Brain microvascular endothelial cell (primary cell): ENCODE measurements around the gene JOSD1.

ENCODE experiments used
- DNase-seq: peaks from one replicate; pipeline ENCODE4 v3.0.0-alpha.2; 2020
- H3K27ac ChIP-seq: fragments of 250-450 bp; sonication (Bioruptor Pico); 2 replicates; pipeline ENCODE4 v1.5.1; 2020; ENCODE audit warnings: mild to moderate bottlenecking, moderate library complexity
- H3K27me3 ChIP-seq: fragments of 250-450 bp; sonication (Bioruptor Pico); replicated peaks from 2 replicates; pipeline ENCODE4 v1.5.1; 2020; ENCODE audit warnings: mild to moderate bottlenecking
- H3K36me3 ChIP-seq: fragments of 250-450 bp; sonication (Bioruptor Pico); replicated peaks from 2 replicates; pipeline ENCODE4 v1.5.1; 2020; ENCODE audit warnings: mild to moderate bottlenecking
- H3K4me3 ChIP-seq: 2 replicates; pipeline ENCODE4 v1.5.1; 2011; ENCODE audit warnings: low read depth, mild to moderate bottlenecking, control low read depth, low read length, moderate library complexity
- in situ Hi-C: cut with HindIII; loops from 2 replicates; pipeline ENCODE4 v1.10.0; 2017; ENCODE audit warnings: low sequenced_read_pairs, low pct_ligation_motif_present
- TF ChIP-seq, protein P1 (sequence below): IDR thresholded peaks from 2 replicates; pipeline ENCODE4 v1.5.1; 2011; ENCODE audit warnings: low read depth, mild to moderate bottlenecking, moderate library complexity, low read length, control low read depth, inconsistent platforms; ENCODE audit errors: missing control alignments

Gene JOSD1

DNA sequence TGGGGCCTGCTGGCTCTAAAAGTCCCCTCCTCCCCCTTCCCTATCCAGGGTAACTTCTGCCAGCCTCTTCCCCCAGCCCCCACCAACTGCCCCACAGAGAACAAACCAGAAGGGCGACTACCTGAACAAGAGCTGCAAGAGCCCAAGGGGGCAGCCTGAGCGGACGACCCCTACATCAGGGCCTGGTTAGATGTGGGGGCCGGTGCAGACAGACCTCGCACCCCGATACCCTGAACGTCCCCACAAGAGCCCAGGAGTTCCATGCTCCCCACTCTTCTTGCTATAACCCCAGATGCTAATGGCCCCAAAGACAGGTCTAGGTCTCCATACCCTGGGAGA lies 34.4 kb upstream of the JOSD1 start:
- TF ChIP-seq, protein P1, sequence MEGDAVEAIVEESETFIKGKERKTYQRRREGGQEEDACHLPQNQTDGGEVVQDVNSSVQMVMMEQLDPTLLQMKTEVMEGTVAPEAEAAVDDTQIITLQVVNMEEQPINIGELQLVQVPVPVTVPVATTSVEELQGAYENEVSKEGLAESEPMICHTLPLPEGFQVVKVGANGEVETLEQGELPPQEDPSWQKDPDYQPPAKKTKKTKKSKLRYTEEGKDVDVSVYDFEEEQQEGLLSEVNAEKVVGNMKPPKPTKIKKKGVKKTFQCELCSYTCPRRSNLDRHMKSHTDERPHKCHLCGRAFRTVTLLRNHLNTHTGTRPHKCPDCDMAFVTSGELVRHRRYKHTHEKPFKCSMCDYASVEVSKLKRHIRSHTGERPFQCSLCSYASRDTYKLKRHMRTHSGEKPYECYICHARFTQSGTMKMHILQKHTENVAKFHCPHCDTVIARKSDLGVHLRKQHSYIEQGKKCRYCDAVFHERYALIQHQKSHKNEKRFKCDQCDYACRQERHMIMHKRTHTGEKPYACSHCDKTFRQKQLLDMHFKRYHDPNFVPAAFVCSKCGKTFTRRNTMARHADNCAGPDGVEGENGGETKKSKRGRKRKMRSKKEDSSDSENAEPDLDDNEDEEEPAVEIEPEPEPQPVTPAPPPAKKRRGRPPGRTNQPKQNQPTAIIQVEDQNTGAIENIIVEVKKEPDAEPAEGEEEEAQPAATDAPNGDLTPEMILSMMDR = no peak
- peaks cover 69% of the 10 kb centered on the region for H3K36me3 ChIP-seq
- H3K27me3 ChIP-seq = no peaks in the 10 kb centered on the region
- H3K4me3 ChIP-seq = no peak overlapping the region
- DNase-seq = no peak
- H3K27ac ChIP-seq = no peak overlapping the region
- in situ Hi-C loops = no loop called here

DNA sequence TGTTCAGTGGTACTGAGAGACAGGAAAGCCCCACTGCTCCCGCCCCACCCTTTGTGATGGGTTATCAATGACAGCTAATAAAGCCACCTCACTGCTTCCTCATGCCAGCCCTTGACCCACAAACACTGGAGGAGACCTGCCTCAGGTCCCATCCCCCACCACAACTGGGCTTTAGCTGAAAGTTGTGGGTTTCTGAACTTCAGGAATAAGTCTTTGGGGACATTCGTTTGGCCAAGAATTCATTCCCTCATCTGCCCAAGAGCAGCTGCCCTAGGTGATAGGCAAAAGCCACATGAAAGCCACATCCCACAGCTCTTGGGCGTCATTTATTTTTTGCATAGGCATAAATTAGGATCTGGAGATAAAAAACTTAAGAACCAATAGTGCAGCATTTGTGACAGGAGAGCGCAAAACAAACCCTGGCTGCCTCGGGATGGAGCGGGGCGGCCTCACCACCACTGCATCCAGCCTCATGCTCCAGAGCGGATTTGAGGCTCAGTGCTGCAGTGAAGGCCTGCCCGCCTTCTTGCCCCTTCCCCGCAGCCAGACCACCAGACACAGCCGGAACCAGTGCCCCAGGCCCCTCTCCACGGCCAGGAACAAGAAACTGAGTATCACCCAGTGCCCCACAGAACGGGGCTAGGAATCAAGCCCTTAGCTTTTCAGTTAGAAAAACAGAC lies 33.8 kb upstream of the JOSD1 start:
- TF ChIP-seq, protein P1 = no peak
- H3K27me3 ChIP-seq = no peaks in the 10 kb centered on the region
- peaks cover 70% of the 10 kb centered on the region for H3K36me3 ChIP-seq
- in situ Hi-C loops = no loop called here
- H3K27ac ChIP-seq = no peak overlapping the region
- DNase-seq = no peak
- H3K4me3 ChIP-seq = no peak overlapping the region

DNA sequence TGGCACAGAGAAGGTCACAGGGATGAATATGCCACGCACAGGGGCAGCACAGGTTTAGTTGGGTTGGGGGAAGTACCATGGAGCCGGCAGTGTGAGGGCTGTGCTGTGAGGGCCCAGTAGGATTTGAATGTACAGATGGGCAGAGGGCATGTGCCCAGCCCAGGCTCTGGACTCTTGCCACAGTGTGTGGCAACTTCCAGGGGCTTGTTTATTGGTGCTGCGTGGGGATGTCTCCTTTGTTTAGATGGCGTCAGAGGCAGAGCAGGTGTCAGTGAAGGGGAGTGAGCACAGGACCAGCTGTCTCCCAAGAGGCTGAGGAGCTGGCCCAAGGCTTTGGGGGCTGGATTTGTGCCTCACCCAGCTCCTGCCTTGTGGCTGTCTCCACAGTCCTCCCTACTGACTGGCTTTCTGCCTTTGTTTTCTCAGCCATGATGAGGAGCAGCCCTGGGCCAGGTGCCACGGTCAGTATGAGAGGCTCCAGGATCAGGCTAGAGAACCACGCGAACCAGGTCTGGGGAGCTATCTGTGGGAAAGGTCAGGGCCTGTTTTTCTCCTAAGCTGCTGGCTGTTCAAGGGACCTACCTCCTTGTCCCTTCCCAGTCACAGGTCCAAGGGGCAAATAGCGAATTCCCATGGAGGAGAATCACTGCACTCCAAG lies 33.1 kb upstream of the JOSD1 start:
- Histone ChIP-seq H3K27me3 (no peaks in the 10 kb centered on the region), H3K4me3 (no peak overlapping the region), H3K27ac (no peak overlapping the region), H3K36me3 (peaks cover 71% of the 10 kb centered on the region)
- no peak for DNase-seq
- TF ChIP-seq, protein P1 = no peak
- in situ Hi-C loops = no loop called here

DNA sequence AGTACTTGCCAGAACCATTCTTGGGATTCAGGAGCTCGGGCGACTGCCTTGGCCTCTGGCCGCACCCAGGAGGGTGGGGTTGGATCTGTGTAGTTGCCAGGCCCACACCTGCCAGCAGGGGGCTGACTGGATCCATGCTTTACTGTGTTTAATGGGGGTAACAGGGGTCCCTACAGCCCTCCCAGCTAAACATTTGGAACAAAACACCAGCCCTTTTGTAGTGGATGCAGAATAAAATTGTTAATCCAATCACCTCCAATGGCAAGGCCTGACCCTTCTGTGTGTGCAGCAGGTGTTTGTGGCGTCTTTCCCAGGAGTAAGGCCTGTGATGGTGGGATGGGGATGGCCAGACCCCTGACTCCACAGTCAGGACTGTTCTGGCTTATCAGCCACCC lies 32.6 kb upstream of the JOSD1 start:
- Histone ChIP-seq H3K36me3 (peaks cover 68% of the 10 kb centered on the region), H3K27me3 (no peaks in the 10 kb centered on the region), H3K27ac (no peak overlapping the region), H3K4me3 (no peak overlapping the region)
- in situ Hi-C loops = no loop called here
- DNase-seq = no peak
- TF ChIP-seq, protein P1 = peak; percentile 81

DNA sequence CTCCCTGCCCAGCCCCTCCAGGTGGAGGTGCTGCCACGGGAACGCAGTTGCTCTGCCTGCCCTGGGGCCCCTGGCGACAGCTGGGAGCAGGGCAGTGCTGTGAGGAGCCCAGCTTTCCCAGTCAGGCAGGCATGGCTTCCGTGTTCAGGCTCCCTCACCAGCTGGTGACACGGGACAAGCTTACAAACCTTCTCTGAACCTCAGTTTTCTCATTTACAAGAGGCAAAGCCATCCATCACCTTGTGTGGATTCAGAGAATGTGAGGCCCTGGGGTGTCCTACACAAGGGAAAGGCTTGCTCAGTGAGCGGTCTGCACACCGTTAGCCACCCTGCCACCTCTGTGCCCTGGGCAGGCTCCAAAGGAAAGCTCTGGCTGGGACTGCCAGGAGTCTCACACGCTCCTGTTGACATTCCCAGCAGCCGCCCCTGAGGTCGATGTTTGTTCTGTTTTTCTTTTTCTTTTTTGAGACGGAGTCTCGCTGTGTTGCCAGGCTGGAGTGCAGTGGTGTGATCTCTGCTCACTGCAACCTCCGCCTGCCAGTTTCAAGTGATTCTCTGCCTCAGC lies 31.6 kb upstream of the JOSD1 start:
- DNase-seq = no peak
- peaks cover 70% of the 10 kb centered on the region for H3K36me3 ChIP-seq
- H3K27me3 ChIP-seq = no peaks in the 10 kb centered on the region

More for the DNA sequence above, 31.6 kb upstream of the JOSD1 start:
- no peak overlapping the region for H3K4me3 ChIP-seq
- no peak overlapping the region for H3K27ac ChIP-seq
- TF ChIP-seq, protein P1 = no peak
- in situ Hi-C loops = no loop called here
